Sigmoid colon (tissue), 7 donors: Measurements from ENCODE around the gene PA2G4. TPM values are rescaled to one million over a fixed set of nuclear protein-coding genes. Genes with fewer than 3 reads are reported as not detected.

Experiments used
- DNase-seq: peaks from one replicate; pipeline ENCODE4 v3.0.0-alpha.2; 2019
- H3K27ac ChIP-seq, 4 donors: fragments of 200-600 bp; sonication (generic); one replicate each; pipeline ENCODE4 v1.5.1; 2016 to 2019; ENCODE audit warnings: mild to moderate bottlenecking in 1 of 4
- H3K27me3 ChIP-seq, 3 donors: fragments of 200-600 bp; sonication (generic); one replicate each; pipeline ENCODE4 v1.5.1; 2019; ENCODE audit warnings: mild to moderate bottlenecking in 1 of 3
- H3K36me3 ChIP-seq, 4 donors: fragments of 200-600 bp; sonication (generic); one replicate each; pipeline ENCODE4 v1.5.1; 2016 to 2019
- H3K4me1 ChIP-seq, 4 donors: fragments of 200-600 bp; sonication (generic); one replicate each; pipeline ENCODE4 v1.5.1; 2017 to 2019
- H3K4me3 ChIP-seq, 4 donors: fragments of 200-600 bp; sonication (generic); one replicate each; pipeline ENCODE4 v1.5.1; 2017 to 2019; ENCODE audit warnings: mild to moderate bottlenecking in 2 of 4, moderate library complexity in 1 of 4
- H3K9me3 ChIP-seq, 4 donors: fragments of 200-600 bp in 3 of 4; sonication (generic) in 3 of 4; one replicate each; pipeline versions ENCODE4 v1.5.1 to v1.6.1; 2013 to 2019
- CTCF ChIP-seq, 4 experiments: fragments of 450-650 bp in 3 of 4; fragments of 200-600 bp in 1 of 4; IDR thresholded peaks; one replicate each; pipeline ENCODE4 v1.5.1; 2016 to 2019; ENCODE audit warnings: antibody characterized with exemption in 4 of 4, mild to moderate bottlenecking in 3 of 4, moderate library complexity in 2 of 4
- EP300 ChIP-seq, 4 donors: sonication (generic); formaldehyde crosslinking; IDR thresholded peaks; one replicate each; pipeline ENCODE4 v1.6.1; 2017; ENCODE audit warnings: antibody characterized with exemption in 4 of 4
- POLR2A ChIP-seq, 2 donors: fragments of 450-650 bp; IDR thresholded peaks; one replicate each; pipeline ENCODE4 v1.6.1; 2016; ENCODE audit warnings: antibody characterized with exemption in 2 of 2, mild to moderate bottlenecking in 2 of 2, moderate library complexity in 2 of 2
- POLR2AphosphoS5 ChIP-seq, 4 donors: sonication (generic); formaldehyde crosslinking; IDR thresholded peaks; one replicate each; pipeline ENCODE4 v1.6.1; 2017; ENCODE audit warnings: antibody characterized with exemption in 4 of 4
- WGBS, 2 donors: extraction: QIAGEN DNeasy Blood & Tissue Kit; methylation state at CpG; one replicate each; pipeline ENCODE4 v1.1.7; 2013; 5-methylcytosine and 5-hydroxymethylcytosine counted together
- intact Hi-C: fragments of 100-400 bp; cut with DNase I; formaldehyde crosslinking; loops from one replicate; pipeline ENCODE4 v1.15.1; 2023
- polyA plus RNA-seq, 3 donors: library from polyadenylated mRNA; stranded (reverse); fragments of 200-250 nt; gene quantifications; one replicate each; pipeline ENCODE4 v1.2.3, GENCODE V29; 2013
- total RNA-seq, 4 donors: library from RNA; depleted of rRNA; stranded (reverse); fragments of >200 nt; gene quantifications; one replicate each; pipeline ENCODE4 v1.1.0, GENCODE V29; 2016
- donor health status: healthy with polysubstance abuse.
- donor health status: Bipolar disorder and iron deficiency.
- donor health status: healthy.

PA2G4 gene
- total and polyA plus RNA-seq, 7 donors, result 52.9 to 157 (median 106) TPM

DNA sequence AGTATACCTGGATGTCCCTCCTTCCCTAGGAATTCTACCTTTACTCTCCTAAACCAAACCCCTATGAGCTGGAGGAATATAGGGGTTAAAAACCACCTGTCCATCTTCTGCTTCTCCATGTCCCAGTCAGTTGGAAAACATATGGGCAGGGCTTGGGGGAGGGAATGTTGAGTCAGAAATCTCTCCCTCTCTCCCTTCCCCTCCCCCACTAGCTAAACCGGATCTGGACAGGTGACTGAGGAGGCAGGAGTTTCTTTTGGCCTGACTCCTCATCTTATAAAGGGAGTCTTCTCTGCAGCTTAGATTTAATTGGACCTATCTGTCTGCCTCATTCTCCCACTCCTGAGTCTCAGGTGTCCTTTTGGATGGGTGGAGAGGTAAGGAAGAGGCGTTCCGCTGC is 18.3 kb upstream of the PA2G4 start:
- Histone ChIP-seq H3K4me1 (no peaks in the 10 kb centered on the region), H3K4me3 (no peak overlapping the region), H3K36me3 (no peaks in the 10 kb centered on the region), H3K9me3 (no peaks in the 10 kb centered on the region), H3K27me3 (peaks cover 0 to 1% (median 0%) of the 10 kb centered on the region in 3 donors), H3K27ac (no peak overlapping the region)
- 61 to 84% methylated on average over 3 of the region's 3 CpGs for WGBS, 2 donors
- intact Hi-C loops, result no loop called here
- TF ChIP-seq CTCF (IDR thresholded peaks at IDR 0.05) (no peak), POLR2AphosphoS5 (IDR thresholded peaks at IDR 0.05) (no peak), EP300 (IDR thresholded peaks at IDR 0.05) (no peak), POLR2A (IDR thresholded peaks at IDR 0.05) (no peak)
- no peak for DNase-seq

DNA sequence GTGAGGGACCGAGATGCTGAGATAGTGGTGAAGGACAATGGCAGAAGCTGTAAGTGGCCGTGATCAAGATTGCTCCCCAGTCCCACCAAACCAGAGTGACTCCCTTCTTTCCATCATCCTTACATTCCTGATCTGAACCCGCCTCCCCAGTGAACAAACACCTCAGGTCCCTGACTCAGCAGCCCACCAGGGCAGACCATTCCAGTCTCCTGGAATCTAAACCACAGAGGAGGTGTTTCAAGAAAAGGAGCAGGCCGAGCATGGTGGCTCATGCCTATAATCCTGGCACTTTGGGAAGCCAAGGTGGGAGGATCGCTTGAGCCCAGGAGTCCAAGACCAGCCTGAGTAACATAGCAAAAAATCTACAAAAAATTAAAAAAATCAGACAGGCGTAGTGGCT is 17.8 kb upstream of the PA2G4 start:
- no peak for DNase-seq
- Histone ChIP-seq H3K4me1 (no peaks in the 10 kb centered on the region), H3K9me3 (no peaks in the 10 kb centered on the region), H3K4me3 (no peak overlapping the region), H3K36me3 (no peaks in the 10 kb centered on the region), H3K27me3 (no peaks in the 10 kb centered on the region), H3K27ac (no peak overlapping the region)
- TF ChIP-seq POLR2AphosphoS5 (IDR thresholded peaks at IDR 0.05), result no peak
- no peak for TF ChIP-seq EP300 (IDR thresholded peaks at IDR 0.05)
- TF ChIP-seq POLR2A (IDR thresholded peaks at IDR 0.05), result no peak
- no peak for TF ChIP-seq CTCF (IDR thresholded peaks at IDR 0.05)
- 75 to 84% methylated on average over 6 of the region's 6 CpGs for WGBS, 2 donors
- intact Hi-C loops, result no loop called here

- Histone ChIP-seq H3K4me3 (no peak overlapping the region), H3K27ac (peak overlapping the region in 2 of 4 donors; percentile 31 to 39), H3K27me3 (no peaks in the 10 kb centered on the region), H3K9me3 (no peaks in the 10 kb centered on the region), H3K36me3 (no peaks in the 10 kb centered on the region), H3K4me1 (no peaks in the 10 kb centered on the region)
- intact Hi-C loops, result no loop called here
- TF ChIP-seq CTCF (IDR thresholded peaks at IDR 0.05), result no peak
- no peak for TF ChIP-seq EP300 (IDR thresholded peaks at IDR 0.05)
- no peak for TF ChIP-seq POLR2AphosphoS5 (IDR thresholded peaks at IDR 0.05)
- TF ChIP-seq POLR2A (IDR thresholded peaks at IDR 0.05), result no peak
- 31 to 71% methylated on average over 6 of the region's 6 CpGs for WGBS, 2 donors
- peak; percentile 75 for DNase-seq
These were observed 17.1 kb upstream of the PA2G4 start for GRCh38 chr12:56087220-56087619.

- no peak for DNase-seq
These were observed 6.6 kb upstream of the PA2G4 start for GRCh38 chr12:56097738-56098137.

More at GRCh38 chr12:56097738-56098137, 6.6 kb upstream of the PA2G4 start:
- Histone ChIP-seq H3K4me3 (no peak overlapping the region), H3K27ac (no peak overlapping the region), H3K27me3 (peaks cover 0 to 5% (median 0%) of the 10 kb centered on the region in 3 donors), H3K4me1 (no peaks in the 10 kb centered on the region), H3K9me3 (no peaks in the 10 kb centered on the region), H3K36me3 (no peaks in the 10 kb centered on the region)
- WGBS, 2 donors, result 91 to 93% methylated on average over 6 of the region's 6 CpGs
- TF ChIP-seq POLR2A (IDR thresholded peaks at IDR 0.05), result no peak
- no peak for TF ChIP-seq EP300 (IDR thresholded peaks at IDR 0.05)
- TF ChIP-seq POLR2AphosphoS5 (IDR thresholded peaks at IDR 0.05), result no peak
- no peak for TF ChIP-seq CTCF (IDR thresholded peaks at IDR 0.05)
- intact Hi-C loops, result no loop called here
